Astrocyte of the spinal cord (primary cell): ENCODE results near the gene RPL23.

ENCODE experiments used
- DNase-seq: peaks from one replicate; pipeline ENCODE4 v3.0.0; 2011; ENCODE audit warnings: low read depth, low spot score
- H3K4me3 ChIP-seq: 2 replicates; pipeline ENCODE4 v1.5.1; 2011; ENCODE audit warnings: low read depth, mild to moderate bottlenecking, low read length, moderate library complexity
- CTCF ChIP-seq: IDR thresholded peaks from 2 replicates; pipeline ENCODE4 v1.5.1; 2012; ENCODE audit warnings: low read depth, mild to moderate bottlenecking, low read length, inconsistent platforms
- in situ Hi-C: cut with HindIII; loops from 2 replicates; pipeline ENCODE4 v1.10.0; 2017; ENCODE audit warnings: low sequenced_read_pairs

The RPL23 gene

GRCh38 chr17:38885044-38885727 is 31.7 kb upstream of the RPL23 start:
- DNase-seq = no peak
- TF ChIP-seq CTCF = no peak
- no peak overlapping the region for H3K4me3 ChIP-seq
- in situ Hi-C loops = no loop called here

- no peak overlapping the region for H3K4me3 ChIP-seq
- peak; percentile 13 for TF ChIP-seq CTCF
- in situ Hi-C loops = no loop called here
- DNase-seq = peak; percentile 46
Measured at GRCh38 chr17:38883592-38884526, 30.3 kb upstream of the RPL23 start.

- in situ Hi-C loops = no loop called here
- no peak for TF ChIP-seq CTCF
- H3K4me3 ChIP-seq = no peak overlapping the region
- no peak for DNase-seq
Measured at GRCh38 chr17:38882870-38883269, 29.3 kb upstream of the RPL23 start.

- peak; percentile 75 for DNase-seq
- no peak for TF ChIP-seq CTCF
- in situ Hi-C loops = no loop called here
- no peak overlapping the region for H3K4me3 ChIP-seq
Measured at GRCh38 chr17:38881600-38882191, 28.2 kb upstream of the RPL23 start.

- H3K4me3 ChIP-seq = no peak overlapping the region
- in situ Hi-C loops = no loop called here
- TF ChIP-seq CTCF = no peak
- DNase-seq = peak; percentile 82
Measured at GRCh38 chr17:38879878-38880665, 26.6 kb upstream of the RPL23 start.

GRCh38 chr17:38877130-38877851 is 23.8 kb upstream of the RPL23 start:
- DNase-seq = no peak
- in situ Hi-C loops = no loop called here
- H3K4me3 ChIP-seq = no peak overlapping the region
- no peak for TF ChIP-seq CTCF
